ENCODE measurements around the gene SLC26A1. TPM values are rescaled to one million over a fixed set of nuclear protein-coding genes. Genes with fewer than 3 reads are reported as not detected.

The SLC26A1 gene
- total and polyA plus RNA-seq, 2 of the 13 experiments (the other 11 are each of a cell fraction or from before 2014, with no cell fraction given): 5.4 to 22.9 TPM

DNA sequence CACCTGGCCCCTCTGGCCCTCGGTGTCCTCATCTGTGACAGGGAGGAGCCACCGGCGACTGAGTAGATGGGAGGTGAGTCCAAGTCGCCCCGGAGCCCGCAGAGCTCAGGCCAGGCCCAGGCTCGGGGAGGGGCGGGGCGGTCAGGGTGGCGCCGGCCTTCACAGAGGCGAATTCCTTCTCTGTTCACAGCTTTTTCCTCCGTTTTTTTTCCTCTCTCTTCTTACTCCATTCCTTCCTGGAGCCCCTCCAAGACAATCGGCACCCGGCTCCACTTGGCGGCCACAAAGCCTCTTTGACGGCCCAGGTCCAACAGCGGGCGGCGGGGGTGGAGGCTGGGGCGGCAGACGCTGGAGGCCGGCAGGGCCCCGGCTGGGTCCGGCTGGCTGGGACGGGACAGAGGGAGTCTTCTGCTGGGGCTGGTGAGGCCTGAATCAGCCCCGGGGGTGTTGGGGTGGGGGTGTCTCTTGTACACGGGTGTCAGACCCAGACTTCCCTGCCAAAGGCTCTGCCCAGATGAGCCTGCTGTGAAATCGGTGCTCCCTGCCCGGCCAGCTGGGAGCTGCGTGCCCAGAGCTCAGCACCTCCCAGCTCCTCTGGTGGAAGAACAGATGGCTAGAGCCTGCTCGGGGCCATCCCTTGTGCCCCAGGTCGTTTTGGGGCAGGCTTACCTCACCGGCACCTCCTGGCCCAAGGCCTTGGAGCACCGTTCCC, 40.8 kb upstream of the SLC26A1 start (continued):
- TF ChIP-seq, protein P1, sequence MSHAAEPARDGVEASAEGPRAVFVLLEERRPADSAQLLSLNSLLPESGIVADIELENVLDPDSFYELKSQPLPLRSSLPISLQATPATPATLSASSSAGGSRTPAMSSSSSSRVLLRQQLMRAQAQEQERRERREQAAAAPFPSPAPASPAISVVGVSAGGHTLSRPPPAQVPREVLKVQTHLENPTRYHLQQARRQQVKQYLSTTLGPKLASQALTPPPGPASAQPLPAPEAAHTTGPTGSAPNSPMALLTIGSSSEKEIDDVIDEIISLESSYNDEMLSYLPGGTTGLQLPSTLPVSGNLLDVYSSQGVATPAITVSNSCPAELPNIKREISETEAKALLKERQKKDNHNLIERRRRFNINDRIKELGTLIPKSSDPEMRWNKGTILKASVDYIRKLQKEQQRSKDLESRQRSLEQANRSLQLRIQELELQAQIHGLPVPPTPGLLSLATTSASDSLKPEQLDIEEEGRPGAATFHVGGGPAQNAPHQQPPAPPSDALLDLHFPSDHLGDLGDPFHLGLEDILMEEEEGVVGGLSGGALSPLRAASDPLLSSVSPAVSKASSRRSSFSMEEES (CRISPR knock-in tag; IDR thresholded peaks at IDR 0.05): no peak
- TF ChIP-seq HMG20A (CRISPR knock-in tag; IDR thresholded peaks at IDR 0.05; ENCODE audit: borderline replicate concordance): no peak
- no peak for TF ChIP-seq PLRG1 (conservative IDR thresholded peaks at IDR 0.05)
- TF ChIP-seq ZNF263 (CRISPR knock-in tag; IDR thresholded peaks at IDR 0.05): peak; percentile 74
- TF ChIP-seq FOSL1 (CRISPR knock-in tag; IDR thresholded peaks at IDR 0.05; ENCODE audit: borderline replicate concordance): no peak
- TF ChIP-seq SMYD3 (CRISPR knock-in tag; IDR thresholded peaks at IDR 0.05): no peak
- no peak for TF ChIP-seq HNF4G (IDR thresholded peaks at IDR 0.05; ENCODE audit: borderline replicate concordance, low read depth, low read length)
- TF ChIP-seq HNF4G (CRISPR knock-in tag; IDR thresholded peaks at IDR 0.05; ENCODE audit: borderline replicate concordance, low read depth): no peak
- TF ChIP-seq, protein P2, sequence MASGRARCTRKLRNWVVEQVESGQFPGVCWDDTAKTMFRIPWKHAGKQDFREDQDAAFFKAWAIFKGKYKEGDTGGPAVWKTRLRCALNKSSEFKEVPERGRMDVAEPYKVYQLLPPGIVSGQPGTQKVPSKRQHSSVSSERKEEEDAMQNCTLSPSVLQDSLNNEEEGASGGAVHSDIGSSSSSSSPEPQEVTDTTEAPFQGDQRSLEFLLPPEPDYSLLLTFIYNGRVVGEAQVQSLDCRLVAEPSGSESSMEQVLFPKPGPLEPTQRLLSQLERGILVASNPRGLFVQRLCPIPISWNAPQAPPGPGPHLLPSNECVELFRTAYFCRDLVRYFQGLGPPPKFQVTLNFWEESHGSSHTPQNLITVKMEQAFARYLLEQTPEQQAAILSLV (CRISPR knock-in tag; IDR thresholded peaks at IDR 0.05; ENCODE audit: borderline replicate concordance): no peak
- no peak for TF ChIP-seq ZNF563 (CRISPR knock-in tag; IDR thresholded peaks at IDR 0.05)
- TF ChIP-seq, protein P3, sequence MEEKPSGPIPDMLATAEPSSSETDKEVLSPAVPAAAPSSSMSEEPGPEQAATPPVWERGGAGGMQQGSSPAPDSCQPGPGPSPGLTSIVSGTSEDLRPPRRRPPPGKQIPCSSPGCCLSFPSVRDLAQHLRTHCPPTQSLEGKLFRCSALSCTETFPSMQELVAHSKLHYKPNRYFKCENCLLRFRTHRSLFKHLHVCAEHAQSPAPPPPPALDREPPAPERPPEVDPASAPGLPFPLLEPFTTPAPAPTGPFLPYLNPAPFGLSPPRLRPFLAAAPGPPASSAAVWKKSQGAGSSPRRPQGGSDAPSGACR (CRISPR knock-in tag; IDR thresholded peaks at IDR 0.05): no peak
- peak; percentile 24; the same call in 1 of the 2 replicates for TF ChIP-seq ZFX (CRISPR knock-in tag; IDR thresholded peaks at IDR 0.05; ENCODE audit: low read depth)
- TF ChIP-seq EZH2 (conservative IDR thresholded peaks at IDR 0.05; ENCODE audit: low read depth, low read length): peak; percentile 39; the same call in 1 of the 2 replicates
- TF ChIP-seq POGZ (CRISPR knock-in tag; IDR thresholded peaks at IDR 0.05): no peak
- TF ChIP-seq ZNF484 (CRISPR knock-in tag; IDR thresholded peaks at IDR 0.05; ENCODE audit: borderline replicate concordance, low read depth): no peak
- no peak for TF ChIP-seq PHF21A (CRISPR knock-in tag; IDR thresholded peaks at IDR 0.05)
- no peak for TF ChIP-seq JUND (CRISPR knock-in tag; IDR thresholded peaks at IDR 0.05)
- no peak for TF ChIP-seq RCOR2 (CRISPR knock-in tag; IDR thresholded peaks at IDR 0.05)
- peak; percentile 13; the same call in 1 of the 2 replicates for TF ChIP-seq ZFY (CRISPR knock-in tag; IDR thresholded peaks at IDR 0.05)
- no peak for TF ChIP-seq TGIF2 (CRISPR knock-in tag; IDR thresholded peaks at IDR 0.05)
- TF ChIP-seq JARID2 (CRISPR knock-in tag; IDR thresholded peaks at IDR 0.05; ENCODE audit: insufficient replicate concordance): no peak
- TF ChIP-seq HNRNPL (IDR thresholded peaks at IDR 0.05; ENCODE audit: low read depth, low read length): no peak; the same call in 1 of the 2 replicates
- TF ChIP-seq EED (CRISPR knock-in tag; IDR thresholded peaks at IDR 0.05): no peak
- no peak for TF ChIP-seq MLLT10 (CRISPR knock-in tag; IDR thresholded peaks at IDR 0.05)
- no peak for TF ChIP-seq MIXL1 (CRISPR knock-in tag; IDR thresholded peaks at IDR 0.05)
- no peak for TF ChIP-seq PHF5A (CRISPR knock-in tag; IDR thresholded peaks at IDR 0.05; ENCODE audit: low read depth, unreplicated experiment)
- TF ChIP-seq SMAD9 (CRISPR knock-in tag; IDR thresholded peaks at IDR 0.05): no peak
- no peak for TF ChIP-seq NPAS2 (CRISPR knock-in tag; IDR thresholded peaks at IDR 0.05; ENCODE audit: borderline replicate concordance)
- TF ChIP-seq AHR (CRISPR knock-in tag; IDR thresholded peaks at IDR 0.05): no peak
- TF ChIP-seq CREB1 (IDR thresholded peaks at IDR 0.05): no peak
- no peak for TF ChIP-seq CREB1 (CRISPR knock-in tag; IDR thresholded peaks at IDR 0.05)
- TF ChIP-seq HDAC2 (CRISPR knock-in tag; IDR thresholded peaks at IDR 0.05): 0 out of 2 replicates have a peak, but pooled peaks have one; percentile 21

Data from HepG2 (cell line).